Measurements from ENCODE around the gene UBXN10. TPM values are rescaled to one million over a fixed set of nuclear protein-coding genes. Genes with fewer than 3 reads are reported as not detected.
A peak's percentile ranks its signal among the peaks of the same experiment; 100 is the strongest.

The UBXN10 gene
- total RNA-seq, 1 donor from 2014 or later: not detected

DNA sequence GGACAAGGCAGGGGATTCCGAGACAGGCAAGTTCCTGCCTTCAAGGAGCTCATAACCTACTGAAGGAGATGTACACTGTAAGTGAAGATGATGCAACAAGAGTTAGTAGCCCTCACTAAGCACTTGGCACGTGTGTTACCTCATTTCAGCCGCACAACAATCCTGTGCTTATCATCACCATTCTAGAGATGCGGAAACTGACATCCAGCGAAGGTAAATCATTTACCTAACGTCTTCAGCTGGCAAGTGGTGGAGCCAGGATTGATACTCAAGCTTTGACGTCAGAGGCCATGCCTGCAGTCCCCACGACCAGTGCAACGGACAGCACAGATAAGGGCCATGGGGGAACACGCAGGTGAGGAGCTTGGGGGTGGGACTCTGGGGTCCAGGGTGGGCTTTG is 2.9 kb upstream of the UBXN10 start:
- no peak for DNase-seq (ENCODE audit: low read depth in 2 of 2)

- no peak for DNase-seq (ENCODE audit: low read depth in 2 of 2)
Measured at GRCh38 chr1:20183616-20184271, 2.2 kb upstream of the UBXN10 start.

DNA sequence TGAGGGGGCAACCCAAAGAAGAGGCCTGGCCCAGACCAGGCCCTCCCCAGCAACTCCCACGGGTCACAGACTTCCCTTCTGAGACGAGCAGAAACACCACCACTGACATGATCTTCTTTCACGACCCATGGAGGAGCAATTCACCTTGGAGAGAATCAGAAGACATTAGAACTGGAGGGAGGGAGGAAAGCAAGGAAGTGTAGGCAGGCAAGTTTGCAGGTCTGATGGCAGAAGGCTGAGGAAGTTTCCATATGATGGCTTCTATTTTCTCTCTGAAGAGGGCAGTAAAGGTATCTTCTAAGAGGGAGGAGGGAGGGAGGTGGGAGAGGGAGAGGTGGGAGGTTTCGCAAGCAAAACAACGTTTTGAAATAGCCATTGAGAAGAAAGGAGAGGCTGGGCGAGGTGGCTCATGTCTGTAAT is 1.4 kb upstream of the UBXN10 start:
- DNase-seq (ENCODE audit: low read depth in 2 of 2): no peak

- peak; percentile 9 to 14 for DNase-seq (ENCODE audit: low read depth in 2 of 2)
Measured at GRCh38 chr1:20184997-20185833, 681 bp upstream of the UBXN10 start.

DNA sequence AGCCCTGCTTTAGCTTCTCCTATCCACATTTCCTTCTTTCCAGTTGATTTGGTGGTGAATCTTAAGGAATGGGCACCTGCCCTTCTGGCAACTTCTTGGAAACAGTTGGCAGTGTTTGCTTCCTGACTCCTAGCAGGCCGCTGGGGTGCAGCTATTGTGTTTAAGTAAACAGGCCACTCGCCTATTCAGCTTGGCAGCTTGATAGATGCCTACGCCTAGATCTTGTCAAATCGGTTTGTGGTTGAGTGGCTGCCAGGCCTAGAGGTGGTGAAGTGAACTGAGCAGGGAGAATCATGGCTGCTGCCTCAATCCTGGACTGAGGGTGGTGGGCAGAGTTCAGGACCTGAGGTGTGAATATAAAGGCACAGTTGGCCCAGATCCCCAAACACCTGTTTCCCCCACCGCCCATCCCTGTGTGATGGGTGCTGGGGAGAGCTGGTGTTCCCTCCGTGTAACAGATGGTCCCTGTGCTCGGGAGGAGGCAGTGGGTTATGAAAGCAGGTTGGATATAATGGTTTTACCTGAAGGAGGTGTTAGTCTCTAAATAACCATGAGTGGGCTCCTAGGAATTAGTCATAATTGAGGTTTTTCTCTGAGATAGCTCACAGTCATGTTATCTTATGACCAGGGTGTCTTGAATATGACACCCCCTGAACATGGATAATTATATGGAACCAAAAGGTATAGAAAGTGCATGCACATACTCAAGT is 1.4 kb downstream of the UBXN10 start:
- DNase-seq (ENCODE audit: low read depth in 2 of 2): no peak

GRCh38 chr1:20187813-20188454 is 2.0 kb downstream of the UBXN10 start:
- DNase-seq (ENCODE audit: low read depth in 2 of 2): no peak

- no peak for DNase-seq (ENCODE audit: low read depth in 2 of 2)
Measured at GRCh38 chr1:20188455-20188817, 2.5 kb downstream of the UBXN10 start.

- DNase-seq (ENCODE audit: low read depth in 2 of 2): no peak
Measured at GRCh38 chr1:20189664-20190063, 3.8 kb downstream of the UBXN10 start.

DNA sequence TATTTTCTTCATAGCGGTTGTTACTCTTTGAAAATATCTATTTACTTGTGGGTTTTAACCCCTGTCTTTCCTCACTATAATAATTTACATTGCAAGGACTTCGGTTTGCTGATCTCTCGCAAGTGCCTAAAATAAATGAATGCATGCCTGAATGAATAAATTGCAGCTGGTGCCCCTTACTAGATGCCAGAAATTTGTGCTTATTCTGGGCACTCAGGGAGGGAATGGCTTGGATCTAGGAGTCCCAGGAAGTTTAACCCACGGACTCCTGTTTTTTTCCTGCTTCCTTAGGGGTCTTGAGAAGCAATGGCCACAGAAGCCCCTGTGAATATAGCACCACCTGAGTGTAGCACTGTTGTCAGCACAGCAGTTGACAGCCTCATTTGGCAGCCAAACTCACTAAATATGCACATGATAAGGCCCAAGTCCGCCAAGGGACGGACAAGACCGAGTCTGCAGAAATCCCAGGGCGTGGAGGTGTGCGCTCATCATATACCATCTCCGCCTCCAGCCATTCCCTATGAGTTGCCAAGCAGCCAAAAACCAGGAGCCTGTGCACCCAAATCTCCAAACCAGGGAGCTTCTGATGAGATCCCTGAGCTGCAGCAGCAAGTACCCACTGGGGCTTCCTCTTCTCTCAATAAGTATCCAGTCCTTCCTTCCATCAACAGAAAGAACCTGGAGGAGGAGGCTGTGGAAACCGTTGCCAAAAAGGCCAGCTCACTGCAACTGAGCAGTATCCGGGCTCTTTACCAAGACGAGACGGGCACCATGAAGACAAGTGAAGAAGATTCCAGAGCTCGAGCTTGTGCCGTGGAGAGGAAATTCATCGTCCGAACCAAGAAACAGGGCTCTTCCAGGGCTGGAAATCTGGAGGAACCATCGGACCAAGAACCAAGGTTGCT is 4.6 kb downstream of the UBXN10 start:
- DNase-seq (ENCODE audit: low read depth in 2 of 2): no peak

DNA sequence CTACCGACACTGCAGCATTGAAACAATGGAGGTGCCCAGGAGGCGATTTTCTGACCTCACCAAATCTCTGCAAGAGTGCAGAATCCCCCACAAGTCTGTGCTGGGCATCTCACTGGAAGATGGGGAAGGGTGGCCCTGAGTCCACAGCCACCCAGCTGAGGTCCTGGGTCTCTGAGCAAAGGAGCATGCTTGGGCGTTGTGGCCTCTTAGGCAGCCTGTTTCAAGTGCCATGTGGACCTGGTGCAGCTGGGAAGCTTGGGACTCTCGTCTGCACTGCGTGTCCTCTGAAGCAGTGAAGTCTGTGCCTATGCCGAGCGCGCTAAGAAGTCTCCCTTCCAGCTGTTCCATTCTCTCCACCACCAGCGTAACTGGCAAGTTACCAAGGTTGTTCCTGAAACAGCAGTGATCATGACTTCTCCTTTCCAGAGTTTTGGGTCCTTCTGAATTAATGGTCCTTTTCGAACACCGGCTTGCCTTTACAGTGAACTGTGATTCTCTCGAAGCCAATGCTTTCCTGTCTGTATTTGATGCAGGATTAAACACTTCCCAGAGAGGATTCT is 5.5 kb downstream of the UBXN10 start:
- no peak for DNase-seq (ENCODE audit: low read depth in 2 of 2)

DNA sequence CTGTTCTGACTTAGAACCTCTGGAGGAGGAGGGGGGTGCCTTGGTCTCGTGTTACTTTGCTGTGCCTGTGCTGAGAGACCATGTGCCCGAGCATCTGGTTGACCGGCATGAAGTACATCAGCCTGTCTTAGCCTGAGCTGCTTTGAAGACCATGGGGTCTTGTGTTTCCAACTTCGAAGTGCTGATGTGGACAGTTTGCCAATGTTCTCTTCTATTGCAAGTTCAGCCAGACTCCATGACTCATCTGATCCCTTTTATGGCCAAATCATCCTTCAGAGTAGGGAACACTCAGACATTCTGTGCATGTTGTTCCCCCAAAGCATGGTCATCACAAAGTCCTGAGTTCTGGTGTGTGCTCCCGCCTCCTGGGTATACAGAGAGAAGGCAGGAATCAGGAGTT is 6.5 kb downstream of the UBXN10 start:
- no peak for DNase-seq (ENCODE audit: low read depth in 2 of 2)

DNA sequence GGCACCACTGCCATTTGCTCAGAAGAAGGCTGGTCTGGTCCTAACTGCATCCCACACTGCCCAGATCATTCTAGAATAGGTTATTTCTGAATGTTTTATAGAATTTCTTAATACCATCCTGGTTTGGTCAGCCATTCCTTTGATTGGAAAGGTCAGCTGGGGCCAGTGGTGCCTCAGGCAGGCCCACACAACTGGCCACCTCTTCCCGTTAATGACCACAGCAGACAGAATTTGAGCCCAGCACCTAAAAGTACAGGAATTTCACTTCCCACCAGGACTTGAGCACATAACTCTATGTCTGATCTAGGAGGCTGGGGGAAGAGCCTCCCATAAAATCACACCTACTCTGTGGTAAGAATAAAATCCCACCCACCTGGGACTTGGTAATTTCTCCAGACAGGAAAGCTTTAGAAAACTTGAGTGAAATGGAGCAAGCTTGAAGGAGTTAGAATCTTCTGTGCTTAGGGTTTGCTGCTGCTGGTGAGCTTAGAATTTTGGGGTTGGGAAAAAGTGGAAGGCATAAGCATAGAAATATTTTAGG is 7.0 kb downstream of the UBXN10 start:
- no peak for DNase-seq (ENCODE audit: low read depth in 2 of 2)

DNA sequence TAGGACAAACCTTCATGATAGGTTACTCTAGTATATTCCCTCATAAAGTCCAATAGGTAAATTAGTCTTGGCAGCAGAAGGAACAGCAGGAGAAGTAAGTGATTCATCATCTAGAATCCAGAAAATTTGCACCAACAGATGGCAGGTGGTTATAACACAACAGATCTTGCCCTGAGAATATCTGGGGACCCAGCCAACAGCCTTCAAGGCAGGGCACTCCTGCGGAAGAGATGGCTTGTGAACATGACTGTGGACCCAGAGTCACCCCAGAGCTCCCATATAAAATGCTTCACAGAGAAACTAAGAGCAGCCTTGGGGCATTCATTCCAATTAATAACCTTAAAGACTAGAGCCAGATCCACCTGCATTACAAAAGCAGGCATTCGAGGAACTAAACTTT is 8.3 kb downstream of the UBXN10 start:
- no peak for DNase-seq (ENCODE audit: low read depth in 2 of 2)

DNA sequence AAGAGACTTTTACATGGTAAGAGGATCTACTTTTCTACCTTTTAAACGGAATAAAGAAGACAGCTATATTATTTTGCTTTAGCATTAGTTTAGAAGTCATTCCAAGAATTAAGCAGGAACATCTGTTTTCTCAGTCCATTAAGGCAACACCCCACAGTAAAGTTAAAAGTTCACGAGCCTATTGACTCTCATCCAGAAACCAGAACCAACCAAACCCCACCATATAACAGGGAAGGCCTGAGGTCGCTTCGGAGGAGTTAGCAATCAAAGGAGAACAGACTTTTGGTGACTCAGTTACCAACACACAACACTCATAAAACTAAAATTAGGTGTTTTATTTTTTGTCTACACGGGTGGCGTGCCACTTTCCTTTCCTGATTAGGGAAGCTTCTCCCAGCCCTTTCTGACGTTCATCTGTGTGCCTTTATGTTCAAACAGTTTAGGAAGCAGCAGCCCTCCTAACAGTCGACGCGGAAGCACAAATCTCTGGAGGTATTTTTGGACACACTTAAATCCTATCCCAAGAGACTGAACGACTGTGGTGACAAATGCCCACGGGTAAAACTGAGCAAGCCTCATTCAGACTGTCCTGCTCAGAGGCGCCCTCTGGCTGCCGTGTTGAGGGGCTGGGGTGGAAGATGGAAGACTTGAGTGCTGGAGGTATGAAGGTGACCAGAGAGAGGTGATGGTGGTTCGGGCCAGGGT is 9.0 kb downstream of the UBXN10 start:
- peak; percentile 65 to 76 for DNase-seq (ENCODE audit: low read depth in 2 of 2)

GRCh38 chr1:20195462-20195780 is 9.5 kb downstream of the UBXN10 start:
- DNase-seq (ENCODE audit: low read depth in 2 of 2): no peak

DNA sequence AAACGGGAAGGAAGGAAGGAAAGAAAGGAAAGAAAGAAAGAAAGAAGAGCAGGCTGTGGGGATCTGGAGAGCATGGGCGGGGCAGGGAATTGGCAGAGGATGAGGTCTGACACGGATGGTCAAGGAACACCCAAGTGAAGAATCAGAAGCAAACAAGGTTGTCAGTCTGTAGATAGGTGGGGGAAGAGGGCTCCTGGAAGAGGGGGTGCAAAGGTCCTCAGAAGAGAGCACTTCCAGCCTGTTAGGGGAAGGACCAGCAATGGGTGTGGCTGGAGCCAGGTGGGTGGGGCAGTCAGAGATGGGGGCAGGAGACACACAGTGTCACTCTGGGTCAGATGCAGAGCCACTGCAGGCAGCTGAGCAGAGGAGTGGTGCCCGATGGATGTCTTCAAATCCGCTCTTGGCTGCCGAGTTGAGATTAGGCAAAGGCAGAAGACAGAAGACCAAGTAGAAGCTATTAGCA is 11.5 kb downstream of the UBXN10 start:
- DNase-seq (ENCODE audit: low read depth in 2 of 2): no peak

- no peak for DNase-seq (ENCODE audit: low read depth in 2 of 2)
Measured at GRCh38 chr1:20198296-20198695, 12.4 kb downstream of the UBXN10 start.

- DNase-seq (ENCODE audit: low read depth in 2 of 2): no peak
Measured at GRCh38 chr1:20198918-20199317, 13.0 kb downstream of the UBXN10 start.

- no peak for DNase-seq (ENCODE audit: low read depth in 2 of 2)
Measured at GRCh38 chr1:20199403-20199802, 13.5 kb downstream of the UBXN10 start.

DNA sequence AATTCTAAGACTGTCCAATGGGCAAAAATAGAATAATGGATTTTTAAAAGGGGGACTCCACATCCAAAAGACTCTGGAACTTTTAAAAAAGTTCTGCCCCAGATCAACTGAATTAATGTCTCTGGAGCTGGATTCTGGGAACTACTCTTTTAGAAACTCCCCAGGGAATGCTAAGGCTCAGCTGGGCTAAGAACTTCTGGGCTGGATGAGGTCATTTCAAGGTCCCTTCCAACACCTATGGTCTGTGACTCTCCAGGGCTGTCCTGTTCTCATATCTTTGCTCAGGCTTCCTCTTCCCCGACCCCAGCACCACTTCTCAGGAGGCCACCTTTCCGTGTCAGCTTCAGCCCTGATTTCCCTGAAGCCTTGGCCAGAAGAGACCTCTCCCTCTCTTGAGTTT is 13.9 kb downstream of the UBXN10 start:
- DNase-seq (ENCODE audit: low read depth in 2 of 2): no peak

Data from lung microvascular endothelial cell (primary cell).